HCT116 (cell line): ENCODE measurements around the gene DCLK3.

Source experiments
- CEBPB ChIP-seq: IDR thresholded peaks from 2 replicates; pipeline ENCODE4 v1.6.1; 2012; ENCODE audit warnings: low read depth
- CTCF ChIP-seq, 3 experiments: fragments of 200-600 bp in 1 of 3; sonication (generic) in 1 of 3; IDR thresholded peaks in 2 of 3; conservative IDR thresholded peaks in 1 of 3; 2 replicates each; pipeline ENCODE4 v1.5.1; 2012 to 2017; ENCODE audit warnings: low read depth in 2 of 3, low read length in 2 of 3, antibody characterized with exemption in 1 of 3, borderline replicate concordance in 1 of 3, control low read depth in 1 of 3, mild to moderate bottlenecking in 1 of 3, mixed read lengths in 1 of 3, mixed run types in 1 of 3, moderate library complexity in 1 of 3; ENCODE audit not compliant: insufficient read depth in 1 of 3
- EGR1 ChIP-seq: IDR thresholded peaks from 2 replicates; pipeline ENCODE4 v1.6.1; 2012; ENCODE audit warnings: low read depth
- EZH2 ChIP-seq: fragments of 200-600 bp; sonication (generic); IDR thresholded peaks from 2 replicates; pipeline ENCODE4 v1.6.1; 2017; ENCODE audit warnings: antibody characterized with exemption, mixed run types
- JUND ChIP-seq: IDR thresholded peaks from 2 replicates; pipeline ENCODE4 v1.6.1; 2012
- POLR2A ChIP-seq: IDR thresholded peaks from 2 replicates; pipeline ENCODE4 v1.7.0; 2011; ENCODE audit warnings: borderline replicate concordance; ENCODE audit not compliant: insufficient read depth, insufficient read length; ENCODE audit errors: extremely low read depth
- POLR2AphosphoS5 ChIP-seq: IDR thresholded peaks from 2 replicates; pipeline ENCODE4 v1.6.1; 2011; ENCODE audit warnings: mild to moderate bottlenecking, low read depth, low read length, moderate library complexity
- RAD21 ChIP-seq: IDR thresholded peaks from 2 replicates; pipeline ENCODE4 v1.6.1; 2012; ENCODE audit warnings: low read depth, mild to moderate bottlenecking
- SP1 ChIP-seq: IDR thresholded peaks from 2 replicates; pipeline ENCODE4 v1.6.1; 2012; ENCODE audit warnings: low read depth
- YY1 ChIP-seq: IDR thresholded peaks from 2 replicates; pipeline ENCODE4 v1.6.1; 2011; ENCODE audit warnings: low read length, low read depth, moderate library complexity, mild to moderate bottlenecking; ENCODE audit not compliant: insufficient replicate concordance; ENCODE audit errors: extremely low read depth
- ZFX ChIP-seq: fragments of 450-650 bp; IDR thresholded peaks from 2 replicates; pipeline ENCODE4 v1.6.1; 2017
- TF ChIP-seq, protein P1 (sequence below): IDR thresholded peaks from 2 replicates; pipeline ENCODE4 v1.6.1; 2012
- TF ChIP-seq, protein P2 (sequence below): IDR thresholded peaks from 2 replicates; pipeline ENCODE4 v1.6.1; 2012; ENCODE audit warnings: low read depth
- TF ChIP-seq, protein P3 (sequence below): IDR thresholded peaks from 2 replicates; pipeline ENCODE4 v1.6.1; 2012

DNA sequence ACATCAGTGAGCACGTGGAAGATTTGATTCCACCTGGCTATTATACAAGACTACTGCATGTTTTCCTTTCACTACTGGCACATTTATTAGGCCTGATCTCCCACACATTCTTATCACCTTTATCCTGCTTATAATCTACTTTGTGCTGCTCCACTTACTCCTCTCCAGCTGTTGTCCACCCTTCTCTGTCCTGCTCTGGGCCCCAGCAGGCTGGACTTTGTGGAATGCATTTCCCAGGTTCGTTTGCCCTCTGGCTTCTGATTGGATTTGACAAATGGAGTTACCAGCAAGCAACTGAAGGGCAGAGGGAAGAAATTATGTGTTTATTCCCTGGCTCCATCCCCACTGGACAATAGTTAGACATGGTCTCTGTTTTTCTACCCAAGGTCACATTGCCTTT, 75.5 kb downstream of the DCLK3 start:
- TF ChIP-seq RAD21 (no peak), POLR2A (no peak), EZH2 (no peak), ZFX (no peak), CTCF (IDR thresholded peaks at IDR 0.05 in 2 of 3, conservative IDR thresholded peaks at IDR 0.05 in 1 of 3; ENCODE audit: borderline replicate concordance in 1 of 3, insufficient read depth in 1 of 3, low read depth in 2 of 3, low read length in 2 of 3) (no peak), EGR1 (no peak), POLR2AphosphoS5 (no peak), CEBPB (no peak), JUND (no peak), SP1 (no peak), YY1 (no peak)
- TF ChIP-seq, protein P1, sequence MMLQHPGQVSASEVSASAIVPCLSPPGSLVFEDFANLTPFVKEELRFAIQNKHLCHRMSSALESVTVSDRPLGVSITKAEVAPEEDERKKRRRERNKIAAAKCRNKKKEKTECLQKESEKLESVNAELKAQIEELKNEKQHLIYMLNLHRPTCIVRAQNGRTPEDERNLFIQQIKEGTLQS = no peak
- TF ChIP-seq, protein P2, sequence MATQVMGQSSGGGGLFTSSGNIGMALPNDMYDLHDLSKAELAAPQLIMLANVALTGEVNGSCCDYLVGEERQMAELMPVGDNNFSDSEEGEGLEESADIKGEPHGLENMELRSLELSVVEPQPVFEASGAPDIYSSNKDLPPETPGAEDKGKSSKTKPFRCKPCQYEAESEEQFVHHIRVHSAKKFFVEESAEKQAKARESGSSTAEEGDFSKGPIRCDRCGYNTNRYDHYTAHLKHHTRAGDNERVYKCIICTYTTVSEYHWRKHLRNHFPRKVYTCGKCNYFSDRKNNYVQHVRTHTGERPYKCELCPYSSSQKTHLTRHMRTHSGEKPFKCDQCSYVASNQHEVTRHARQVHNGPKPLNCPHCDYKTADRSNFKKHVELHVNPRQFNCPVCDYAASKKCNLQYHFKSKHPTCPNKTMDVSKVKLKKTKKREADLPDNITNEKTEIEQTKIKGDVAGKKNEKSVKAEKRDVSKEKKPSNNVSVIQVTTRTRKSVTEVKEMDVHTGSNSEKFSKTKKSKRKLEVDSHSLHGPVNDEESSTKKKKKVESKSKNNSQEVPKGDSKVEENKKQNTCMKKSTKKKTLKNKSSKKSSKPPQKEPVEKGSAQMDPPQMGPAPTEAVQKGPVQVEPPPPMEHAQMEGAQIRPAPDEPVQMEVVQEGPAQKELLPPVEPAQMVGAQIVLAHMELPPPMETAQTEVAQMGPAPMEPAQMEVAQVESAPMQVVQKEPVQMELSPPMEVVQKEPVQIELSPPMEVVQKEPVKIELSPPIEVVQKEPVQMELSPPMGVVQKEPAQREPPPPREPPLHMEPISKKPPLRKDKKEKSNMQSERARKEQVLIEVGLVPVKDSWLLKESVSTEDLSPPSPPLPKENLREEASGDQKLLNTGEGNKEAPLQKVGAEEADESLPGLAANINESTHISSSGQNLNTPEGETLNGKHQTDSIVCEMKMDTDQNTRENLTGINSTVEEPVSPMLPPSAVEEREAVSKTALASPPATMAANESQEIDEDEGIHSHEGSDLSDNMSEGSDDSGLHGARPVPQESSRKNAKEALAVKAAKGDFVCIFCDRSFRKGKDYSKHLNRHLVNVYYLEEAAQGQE = no peak
- TF ChIP-seq, protein P3, sequence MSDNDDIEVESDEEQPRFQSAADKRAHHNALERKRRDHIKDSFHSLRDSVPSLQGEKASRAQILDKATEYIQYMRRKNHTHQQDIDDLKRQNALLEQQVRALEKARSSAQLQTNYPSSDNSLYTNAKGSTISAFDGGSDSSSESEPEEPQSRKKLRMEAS = no peak
